HepG2 (cell line): Measurements from ENCODE around the gene PMM2. TPM values are rescaled to one million over a fixed set of nuclear protein-coding genes. Genes with fewer than 3 reads are reported as not detected.

ENCODE experiments used
- ADNP ChIP-seq: sonication (generic); formaldehyde crosslinking; IDR thresholded peaks from 2 replicates; pipeline ENCODE4 v1.4.0; 2020; ENCODE audit warnings: missing genetic modification reagents
- BRD4 ChIP-seq: sonication (generic); formaldehyde crosslinking; IDR thresholded peaks from 2 replicates; pipeline ENCODE4 v1.4.0; 2020; ENCODE audit warnings: missing genetic modification reagents
- HMG20B ChIP-seq: conservative IDR thresholded peaks from 2 replicates; pipeline ENCODE4 v1.6.1; 2016; ENCODE audit warnings: missing genetic modification reagents, missing compliant biosample characterization
- MED13 ChIP-seq: sonication (generic); formaldehyde crosslinking; IDR thresholded peaks from 2 replicates; pipeline ENCODE4 v1.5.0; 2020; ENCODE audit warnings: missing genetic modification reagents
- MZF1 ChIP-seq: sonication (generic); formaldehyde crosslinking; IDR thresholded peaks from 2 replicates; pipeline ENCODE4 v1.8.1; 2023; ENCODE audit warnings: mild to moderate bottlenecking, missing genetic modification reagents, borderline replicate concordance
- NFATC3 ChIP-seq: sonication (generic); formaldehyde crosslinking; IDR thresholded peaks from 2 replicates; pipeline ENCODE4 v1.5.1; 2020; ENCODE audit warnings: mild to moderate bottlenecking, missing genetic modification reagents
- RAD51 ChIP-seq: fragments of 450-650 bp; IDR thresholded peaks from 2 replicates; pipeline ENCODE4 v1.6.1; 2016; ENCODE audit warnings: borderline replicate concordance
- TFE3 ChIP-seq: IDR thresholded peaks from 2 replicates; pipeline ENCODE4 v1.6.1; 2016
- TRAFD1 ChIP-seq: sonication (generic); formaldehyde crosslinking; IDR thresholded peaks from 2 replicates; pipeline ENCODE4 v1.5.1; 2020; ENCODE audit warnings: missing genetic modification reagents, mild to moderate bottlenecking, borderline replicate concordance
- YY1 ChIP-seq: IDR thresholded peaks from 2 replicates; pipeline ENCODE4 v1.6.1; 2011; ENCODE audit warnings: low read length, low read depth, moderate library complexity, mild to moderate bottlenecking; ENCODE audit not compliant: insufficient read depth, insufficient replicate concordance
- ZNF225 ChIP-seq: sonication (generic); formaldehyde crosslinking; IDR thresholded peaks from 2 replicates; pipeline ENCODE4 v1.4.0; 2020; ENCODE audit warnings: mild to moderate bottlenecking, missing genetic modification reagents
- ZNF333 ChIP-seq: sonication (generic); formaldehyde crosslinking; IDR thresholded peaks from 2 replicates; pipeline ENCODE4 v1.4.0; 2020; ENCODE audit warnings: mild to moderate bottlenecking, missing genetic modification reagents, borderline replicate concordance
- ZNF557 ChIP-seq: sonication (generic); formaldehyde crosslinking; IDR thresholded peaks from 2 replicates; pipeline ENCODE4 v1.4.0; 2020; ENCODE audit warnings: missing genetic modification reagents
- ZNF563 ChIP-seq: sonication (generic); formaldehyde crosslinking; IDR thresholded peaks from 2 replicates; pipeline ENCODE4 v1.8.0; 2022; ENCODE audit warnings: mild to moderate bottlenecking, moderate library complexity, missing genetic modification reagents
- ZNF660 ChIP-seq: sonication (generic); formaldehyde crosslinking; IDR thresholded peaks from 2 replicates; pipeline ENCODE4 v1.5.1; 2020; ENCODE audit warnings: mild to moderate bottlenecking, low read depth, missing genetic modification reagents, borderline replicate concordance
- ZNF891 ChIP-seq: sonication (generic); formaldehyde crosslinking; IDR thresholded peaks from 2 replicates; pipeline ENCODE4 v1.5.0; 2020; ENCODE audit warnings: mild to moderate bottlenecking, missing genetic modification reagents
- polyA plus RNA-seq, 8 experiments: library from polyadenylated mRNA; depleted of rRNA in 3 of 8; stranded (reverse) in 7 of 8; unstranded in 1 of 8; fragments of >200 nt; fragmentation: Illumina TruSeq in 4 of 8; extraction: Trizol in 4 of 8; gene quantifications; 2 replicates each; pipeline versions ENCODE4 v1.2.1 to v1.2.3, GENCODE V29; 2011 to 2016; ENCODE audit warnings: low read depth in 4 of 8, missing spikeins in 1 of 8, mixed read lengths in 1 of 8; ENCODE audit not compliant: insufficient read depth in 1 of 8
- total RNA-seq, 5 experiments: library from RNA; depleted of rRNA; stranded (reverse); fragments of >200 nt; fragmentation: Illumina TruSeq; extraction: Trizol; gene quantifications; 2 replicates each; pipeline ENCODE4 v1.2.3, GENCODE V29; 2016; ENCODE audit warnings: low read depth in 1 of 5
- TF ChIP-seq, protein P1 (sequence below): sonication (generic); formaldehyde crosslinking; IDR thresholded peaks from 2 replicates; pipeline ENCODE4 v1.4.0; 2020; ENCODE audit warnings: missing genetic modification reagents
- TF ChIP-seq, protein P2 (sequence below): sonication (generic); formaldehyde crosslinking; IDR thresholded peaks from 2 replicates; pipeline ENCODE4 v1.4.0; 2020; ENCODE audit warnings: mild to moderate bottlenecking, missing genetic modification reagents
- TF ChIP-seq, protein P3 (sequence below): sonication (generic); formaldehyde crosslinking; IDR thresholded peaks from 2 replicates; pipeline ENCODE4 v1.4.0; 2020; ENCODE audit warnings: missing genetic modification reagents

Gene PMM2
- total and polyA plus RNA-seq, 2 of the 13 experiments (the other 11 are each of a cell fraction or from before 2014, with no cell fraction given) = 52.2 to 93.7 TPM

DNA sequence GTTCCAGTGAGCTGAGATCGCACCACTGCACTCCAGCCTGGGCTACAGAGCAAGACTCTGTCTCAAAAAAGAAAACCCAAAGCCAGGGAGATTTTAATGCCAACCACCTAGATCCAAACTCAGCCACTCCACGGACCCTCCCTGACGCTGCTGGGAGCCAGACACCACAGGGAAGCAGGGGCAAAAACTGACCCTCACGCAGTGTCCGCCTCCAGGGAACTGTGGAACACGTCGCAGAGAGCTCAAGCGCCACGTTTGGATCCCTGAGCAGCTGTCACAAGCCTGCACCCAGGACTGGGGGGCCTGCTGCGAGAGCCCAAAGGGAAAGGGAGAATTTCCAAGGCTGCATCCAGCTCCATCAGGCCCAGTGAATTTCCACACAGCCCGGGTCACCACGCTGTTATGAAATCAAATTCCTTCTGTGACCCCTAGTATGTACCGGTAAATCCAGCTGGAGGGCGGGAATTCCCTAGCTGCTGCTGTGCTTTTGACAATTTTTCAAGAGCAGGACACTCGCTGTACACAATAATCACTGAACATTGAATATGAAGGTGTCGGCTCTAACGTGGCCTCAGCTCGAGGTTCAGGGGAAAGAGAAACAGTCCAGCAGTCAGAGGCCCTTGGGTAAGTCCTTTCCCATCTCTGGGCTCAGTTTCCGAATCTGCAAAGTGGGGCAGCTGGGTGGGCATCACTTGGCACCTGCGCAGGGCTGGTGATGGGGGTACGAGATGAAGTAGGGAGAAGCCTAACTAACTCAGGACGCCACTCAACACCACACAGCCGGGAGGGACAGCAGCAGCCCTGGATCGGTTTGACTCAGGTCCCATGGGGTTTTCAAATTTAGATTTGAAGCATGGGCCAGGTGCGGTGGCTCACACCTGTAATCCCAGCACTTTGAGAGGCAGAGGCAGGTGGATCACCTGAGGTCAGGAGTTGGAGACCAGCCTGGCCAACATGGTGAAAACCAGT is 62.6 kb downstream of the PMM2 start (continued):
- no peak for TF ChIP-seq BRD4 (CRISPR knock-in tag)
- no peak for TF ChIP-seq YY1
- TF ChIP-seq ADNP = peak; percentile 78; the same call in 1 of the 2 replicates
- TF ChIP-seq, protein P1, sequence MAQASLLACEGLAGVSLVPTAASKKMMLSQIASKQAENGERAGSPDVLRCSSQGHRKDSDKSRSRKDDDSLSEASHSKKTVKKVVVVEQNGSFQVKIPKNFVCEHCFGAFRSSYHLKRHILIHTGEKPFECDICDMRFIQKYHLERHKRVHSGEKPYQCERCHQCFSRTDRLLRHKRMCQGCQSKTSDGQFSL (CRISPR knock-in tag) = no peak
- TF ChIP-seq MZF1 (CRISPR knock-in tag) = no peak
- 0 out of 2 replicates have a peak, but pooled peaks have one; percentile 44 for TF ChIP-seq TFE3 (CRISPR knock-in tag)
- peak; percentile 85; the same call in 1 of the 2 replicates for TF ChIP-seq NFATC3
- TF ChIP-seq, protein P2, sequence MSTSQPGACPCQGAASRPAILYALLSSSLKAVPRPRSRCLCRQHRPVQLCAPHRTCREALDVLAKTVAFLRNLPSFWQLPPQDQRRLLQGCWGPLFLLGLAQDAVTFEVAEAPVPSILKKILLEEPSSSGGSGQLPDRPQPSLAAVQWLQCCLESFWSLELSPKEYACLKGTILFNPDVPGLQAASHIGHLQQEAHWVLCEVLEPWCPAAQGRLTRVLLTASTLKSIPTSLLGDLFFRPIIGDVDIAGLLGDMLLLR (CRISPR knock-in tag) = peak; percentile 67; the same call in 1 of the 2 replicates
- no peak for TF ChIP-seq ZNF660 (CRISPR knock-in tag)
- TF ChIP-seq ZNF563 (CRISPR knock-in tag) = no peak; the same call in 1 of the 2 replicates
- peak; percentile 80; the same call in 1 of the 2 replicates for TF ChIP-seq ZNF891 (CRISPR knock-in tag)
- peak; percentile 91 for TF ChIP-seq HMG20B (CRISPR knock-in tag)
- TF ChIP-seq TRAFD1 (CRISPR knock-in tag) = no peak; the same call in 1 of the 2 replicates
- TF ChIP-seq ZNF557 (CRISPR knock-in tag) = peak; percentile 74; the same call in 1 of the 2 replicates
- TF ChIP-seq, protein P3, sequence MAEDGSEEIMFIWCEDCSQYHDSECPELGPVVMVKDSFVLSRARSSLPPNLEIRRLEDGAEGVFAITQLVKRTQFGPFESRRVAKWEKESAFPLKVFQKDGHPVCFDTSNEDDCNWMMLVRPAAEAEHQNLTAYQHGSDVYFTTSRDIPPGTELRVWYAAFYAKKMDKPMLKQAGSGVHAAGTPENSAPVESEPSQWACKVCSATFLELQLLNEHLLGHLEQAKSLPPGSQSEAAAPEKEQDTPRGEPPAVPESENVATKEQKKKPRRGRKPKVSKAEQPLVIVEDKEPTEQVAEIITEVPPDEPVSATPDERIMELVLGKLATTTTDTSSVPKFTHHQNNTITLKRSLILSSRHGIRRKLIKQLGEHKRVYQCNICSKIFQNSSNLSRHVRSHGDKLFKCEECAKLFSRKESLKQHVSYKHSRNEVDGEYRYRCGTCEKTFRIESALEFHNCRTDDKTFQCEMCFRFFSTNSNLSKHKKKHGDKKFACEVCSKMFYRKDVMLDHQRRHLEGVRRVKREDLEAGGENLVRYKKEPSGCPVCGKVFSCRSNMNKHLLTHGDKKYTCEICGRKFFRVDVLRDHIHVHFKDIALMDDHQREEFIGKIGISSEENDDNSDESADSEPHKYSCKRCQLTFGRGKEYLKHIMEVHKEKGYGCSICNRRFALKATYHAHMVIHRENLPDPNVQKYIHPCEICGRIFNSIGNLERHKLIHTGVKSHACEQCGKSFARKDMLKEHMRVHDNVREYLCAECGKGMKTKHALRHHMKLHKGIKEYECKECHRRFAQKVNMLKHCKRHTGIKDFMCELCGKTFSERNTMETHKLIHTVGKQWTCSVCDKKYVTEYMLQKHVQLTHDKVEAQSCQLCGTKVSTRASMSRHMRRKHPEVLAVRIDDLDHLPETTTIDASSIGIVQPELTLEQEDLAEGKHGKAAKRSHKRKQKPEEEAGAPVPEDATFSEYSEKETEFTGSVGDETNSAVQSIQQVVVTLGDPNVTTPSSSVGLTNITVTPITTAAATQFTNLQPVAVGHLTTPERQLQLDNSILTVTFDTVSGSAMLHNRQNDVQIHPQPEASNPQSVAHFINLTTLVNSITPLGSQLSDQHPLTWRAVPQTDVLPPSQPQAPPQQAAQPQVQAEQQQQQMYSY (CRISPR knock-in tag) = peak; percentile 52; the same call in 1 of the 2 replicates
- TF ChIP-seq MED13 (CRISPR knock-in tag) = peak; percentile 85
- TF ChIP-seq RAD51 = no peak
- peak; percentile 47; the same call in 1 of the 2 replicates for TF ChIP-seq ZNF333 (CRISPR knock-in tag)
- TF ChIP-seq ZNF225 (CRISPR knock-in tag) = peak; percentile 50
